NCI-H2196 (cell line): ENCODE measurements around the gene SLC27A1.
"Not testable (repeated sequence)": the region's sequence is repeated elsewhere in the genome, so short reads cannot be mapped to it uniquely, and the experiment has no call there.

Experiments used
- DNase-seq: peaks from one replicate; lab custom pipeline; 2025; ENCODE audit not compliant: unreplicated experiment; lab: John Stamatoyannopoulos, UW

The SLC27A1 gene

DNA sequence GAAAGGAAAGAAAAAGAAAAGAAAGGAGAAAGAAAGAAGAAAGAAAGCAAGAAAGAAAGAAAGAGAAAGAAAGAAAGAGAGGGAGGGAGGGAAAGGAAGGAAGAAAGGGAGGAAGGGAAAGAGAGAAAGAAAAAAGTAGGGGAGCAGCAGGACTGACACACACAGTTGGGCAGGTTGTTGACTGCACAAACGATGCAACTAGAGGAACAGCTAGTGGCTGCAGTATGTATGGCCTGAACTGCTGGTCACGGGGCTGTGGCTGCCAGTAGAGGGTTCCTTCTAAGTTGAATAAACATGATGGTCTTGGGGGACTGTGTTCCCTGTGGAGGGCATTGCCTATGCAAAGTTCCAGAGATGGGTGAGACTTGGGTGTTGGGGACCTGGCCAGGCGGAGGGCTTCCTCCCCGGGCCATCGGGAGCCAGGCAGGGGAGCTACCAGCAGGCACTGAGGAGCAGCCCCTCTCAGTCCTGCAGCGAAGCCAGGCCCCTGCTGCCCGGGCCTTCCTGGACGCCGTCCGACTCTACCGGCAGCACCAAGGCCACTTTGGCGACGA, 68.4 kb downstream of the SLC27A1 start:
- no peak for DNase-seq

DNA sequence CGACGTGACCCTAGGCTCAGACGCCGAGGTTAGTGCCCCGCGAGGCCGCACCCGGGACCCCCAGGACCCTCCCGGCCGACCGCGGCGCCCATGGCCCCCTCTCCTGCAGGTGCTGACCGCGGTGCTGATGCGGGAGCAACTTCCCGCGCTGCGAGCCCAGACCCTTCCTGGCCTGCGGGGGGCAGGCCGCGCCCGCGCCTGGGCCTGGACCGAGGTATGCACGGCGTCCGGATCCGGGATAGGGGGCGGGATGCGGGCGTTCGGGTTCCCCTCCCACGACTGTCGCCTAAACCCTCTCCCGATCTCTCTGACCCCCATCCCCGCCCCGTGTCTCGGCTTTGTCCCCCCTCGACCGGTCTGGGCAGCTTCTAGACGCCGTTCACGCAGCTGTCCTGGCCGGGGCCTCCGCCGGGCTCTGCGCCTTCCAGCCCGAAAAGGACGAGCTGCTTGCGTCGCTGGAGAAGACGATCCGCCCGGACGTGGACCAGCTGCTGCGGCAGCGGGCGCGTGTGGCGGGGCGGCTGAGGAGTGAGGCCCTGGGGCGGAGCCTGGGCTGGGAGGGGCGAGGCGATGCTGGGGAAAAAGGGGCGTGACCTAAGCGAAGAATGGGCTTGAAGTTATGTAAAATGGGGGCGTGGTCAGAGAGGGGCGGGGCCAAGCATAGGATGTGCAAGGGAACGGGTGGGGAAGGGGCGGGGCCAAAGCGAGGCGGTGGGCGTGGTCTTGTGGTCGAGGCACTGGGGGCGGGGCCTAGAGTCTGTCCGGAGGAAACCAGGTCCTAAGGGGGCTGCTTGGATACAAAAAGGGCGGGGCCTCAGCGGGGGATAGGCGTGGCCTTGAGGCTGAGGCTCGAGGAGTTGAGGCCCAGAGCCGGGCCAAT, 69.2 kb downstream of the SLC27A1 start:
- DNase-seq, result peak; percentile 100

DNA sequence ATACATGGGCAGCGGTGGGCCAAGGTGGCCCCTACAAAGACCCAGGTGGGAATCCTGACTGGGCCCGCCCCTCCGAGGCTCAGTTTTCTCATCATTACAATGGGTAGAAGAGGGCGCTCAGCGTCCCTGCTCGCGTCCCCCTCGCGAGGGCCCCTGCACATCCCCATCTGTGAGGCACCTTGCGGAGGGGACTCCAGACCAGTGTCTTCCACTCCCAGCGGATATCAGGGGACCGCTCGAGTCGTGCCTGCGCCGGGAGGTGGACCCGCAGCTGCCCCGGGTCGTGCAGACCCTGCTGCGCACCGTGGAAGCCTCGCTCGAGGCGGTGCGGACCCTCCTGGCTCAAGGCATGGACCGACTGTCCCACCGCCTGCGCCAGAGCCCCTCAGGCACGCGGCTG, 69.8 kb downstream of the SLC27A1 start:
- DNase-seq, result no peak

DNA sequence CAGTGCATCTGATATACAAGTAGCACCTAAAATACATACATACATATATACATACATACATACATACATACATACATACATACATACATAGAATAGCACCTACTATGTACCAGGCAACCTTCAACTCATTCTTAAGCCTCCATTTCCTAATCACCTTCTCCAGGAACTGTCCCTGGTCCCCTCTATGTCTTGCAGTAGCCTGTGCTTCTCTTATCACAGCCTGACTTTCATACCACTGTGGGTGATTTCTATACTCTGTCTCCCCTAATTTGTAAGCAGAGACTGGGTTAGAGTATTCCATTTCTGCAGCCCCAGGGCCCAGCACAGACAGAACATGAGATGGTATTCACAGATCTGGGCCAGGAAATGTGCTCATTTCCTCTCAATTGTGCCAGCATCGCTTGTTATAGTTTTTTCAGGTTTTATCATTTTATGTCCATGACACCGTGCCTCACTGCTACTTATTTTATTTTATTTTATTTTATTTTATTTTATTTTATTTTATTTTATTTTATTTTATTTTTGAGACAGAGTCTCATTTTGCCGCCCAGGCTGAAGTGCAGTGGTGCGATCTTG, 70.9 kb downstream of the SLC27A1 start:
- no peak for DNase-seq

DNA sequence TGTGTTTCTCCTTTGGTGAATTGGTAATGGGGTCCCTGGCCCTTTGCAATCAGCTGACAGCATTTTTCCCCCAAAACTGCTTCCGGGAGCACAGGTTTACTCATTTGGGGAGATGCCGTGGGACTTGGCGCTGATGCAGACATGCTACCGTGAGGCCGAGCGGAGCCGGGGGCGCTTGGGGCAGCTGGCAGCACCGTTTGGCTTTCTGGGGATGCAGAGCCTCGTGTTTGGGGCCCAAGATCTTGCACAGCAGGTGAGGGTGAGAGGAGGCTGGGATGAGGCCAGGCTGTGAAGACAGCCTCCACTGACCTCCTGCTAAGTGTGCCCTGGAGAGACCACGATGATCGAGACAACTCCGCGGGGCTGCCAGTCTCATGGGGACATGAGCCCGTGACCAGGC, 71.7 kb downstream of the SLC27A1 start:
- DNase-seq, result no peak

DNA sequence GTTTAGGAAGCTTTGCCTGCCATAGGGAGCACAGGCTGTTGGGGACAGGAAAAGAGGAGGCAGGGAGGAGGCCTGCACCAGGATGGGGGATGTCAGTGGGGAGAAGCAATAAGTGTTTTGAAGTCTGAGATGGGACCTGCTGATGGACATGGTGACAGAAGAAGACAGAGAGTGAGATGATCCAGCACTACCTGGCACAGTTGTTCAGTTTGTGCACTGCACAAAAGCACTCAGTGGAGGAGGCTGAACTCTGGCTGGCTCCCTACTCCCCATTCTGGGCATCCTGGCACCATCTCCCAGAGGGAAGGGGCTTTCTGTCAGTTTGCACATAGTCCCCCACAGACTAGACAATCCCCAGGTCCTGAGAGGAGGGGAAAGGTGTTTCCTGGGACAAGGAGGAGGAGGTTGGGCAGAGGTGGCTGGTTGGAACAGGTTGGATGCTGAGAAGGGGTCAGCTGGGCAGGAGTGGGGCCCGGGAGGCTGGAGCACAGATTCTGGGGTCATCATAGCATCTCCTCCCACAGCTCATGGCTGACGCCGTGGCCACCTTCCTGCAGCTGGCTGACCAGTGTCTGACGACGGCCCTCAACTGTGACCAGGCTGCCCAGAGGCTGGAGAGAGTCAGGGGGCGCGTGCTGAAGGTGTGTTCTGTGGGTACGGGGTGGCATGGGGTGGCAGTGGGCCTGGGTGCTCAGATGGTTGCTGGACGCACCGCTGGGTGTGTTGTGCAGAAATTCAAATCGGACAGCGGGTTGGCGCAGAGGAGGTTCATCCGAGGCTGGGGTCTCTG, 72.7 kb downstream of the SLC27A1 start:
- DNase-seq, result no peak

DNA sequence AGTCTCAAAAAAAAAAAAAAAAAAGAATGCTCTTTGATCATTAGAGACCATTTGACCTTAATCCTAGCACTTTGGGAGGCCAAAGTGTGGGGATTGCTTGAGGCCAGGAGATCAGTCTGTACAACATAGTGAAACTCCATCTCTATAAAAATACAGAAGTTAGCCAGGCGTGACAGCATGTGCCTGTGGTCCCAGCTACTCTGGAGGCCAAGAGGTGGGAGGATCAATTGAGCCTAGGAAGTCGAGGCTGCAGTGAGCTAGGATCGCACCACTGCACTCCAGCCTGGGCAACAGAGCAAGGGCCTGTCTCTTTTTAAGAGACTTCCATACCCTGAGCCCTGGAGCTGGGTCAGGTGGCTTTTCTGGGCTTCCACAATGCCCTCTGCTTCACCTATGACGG, 73.7 kb downstream of the SLC27A1 start:
- DNase-seq, result no peak

DNA sequence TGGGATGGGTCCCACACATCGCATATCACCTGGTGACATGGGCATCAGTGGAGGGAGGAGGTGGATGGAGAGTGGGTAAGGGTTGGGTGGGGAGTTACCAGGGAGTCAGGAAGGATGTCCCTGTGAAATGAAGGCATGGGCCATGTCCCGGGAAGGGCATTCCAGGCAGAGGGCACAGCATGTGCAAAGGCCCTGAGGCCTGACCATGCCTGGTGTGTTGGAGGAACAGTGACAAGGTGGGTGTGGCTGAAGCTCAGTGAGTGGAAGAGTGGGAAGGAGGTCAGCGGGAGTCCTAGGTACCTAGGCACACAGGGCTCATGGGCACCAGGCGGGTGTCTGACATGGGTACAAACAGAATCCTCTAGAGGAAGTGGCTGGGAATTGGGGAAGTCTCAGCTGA, 74.1 kb downstream of the SLC27A1 start:
- DNase-seq, result no peak

DNA sequence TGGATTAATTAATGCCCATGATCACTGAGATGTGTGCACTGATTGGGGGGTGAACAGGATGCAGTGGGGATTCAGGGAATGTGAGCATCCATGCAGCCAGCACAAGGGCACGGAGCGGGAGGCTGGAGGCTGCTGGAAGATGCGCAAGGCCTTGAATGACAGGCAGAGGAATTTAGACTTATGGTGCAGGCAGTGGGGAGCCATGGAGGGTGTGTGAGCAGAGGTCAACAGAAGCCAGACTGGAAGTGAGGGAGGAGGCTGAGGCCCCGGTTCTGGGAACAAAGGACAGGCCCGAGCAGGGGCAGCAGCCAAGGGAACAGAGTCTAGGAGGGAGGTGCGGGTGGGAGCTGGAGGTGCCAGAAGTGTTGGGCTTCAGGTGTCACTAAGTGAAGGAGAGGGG, 77.8 kb downstream of the SLC27A1 start:
- DNase-seq, result no peak

DNA sequence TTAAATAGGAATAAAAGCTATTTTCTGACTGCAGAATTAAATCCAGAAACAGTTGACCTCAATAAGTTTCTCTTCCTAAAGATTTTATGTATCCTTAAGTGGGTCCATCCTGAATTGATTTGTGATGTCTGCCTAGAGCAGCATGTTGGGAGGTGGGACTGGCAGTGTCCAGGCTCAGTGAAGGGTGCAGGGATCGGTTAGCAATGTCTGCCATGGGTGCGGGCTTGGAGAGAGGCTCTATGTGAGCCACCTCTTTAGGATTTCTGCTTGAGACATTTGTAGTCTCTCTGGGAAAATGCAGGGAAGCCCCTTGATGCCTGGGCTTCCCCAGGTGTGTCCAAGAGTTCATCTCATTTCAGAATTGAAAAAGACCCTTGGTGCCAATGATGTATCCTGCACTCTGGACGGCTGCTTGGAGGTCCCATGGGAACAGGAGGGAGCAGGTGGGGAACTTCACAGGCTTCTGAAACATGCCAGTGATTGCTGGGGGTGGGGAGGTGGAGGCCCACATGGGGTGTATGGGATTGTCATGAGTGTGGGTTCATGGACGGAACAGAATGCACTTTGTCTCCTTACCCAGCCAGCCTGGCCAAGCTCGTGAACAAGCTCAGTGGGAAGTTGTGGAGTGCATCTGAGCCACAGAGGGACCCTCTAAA, 78.9 kb downstream of the SLC27A1 start:
- DNase-seq, result no peak

DNA sequence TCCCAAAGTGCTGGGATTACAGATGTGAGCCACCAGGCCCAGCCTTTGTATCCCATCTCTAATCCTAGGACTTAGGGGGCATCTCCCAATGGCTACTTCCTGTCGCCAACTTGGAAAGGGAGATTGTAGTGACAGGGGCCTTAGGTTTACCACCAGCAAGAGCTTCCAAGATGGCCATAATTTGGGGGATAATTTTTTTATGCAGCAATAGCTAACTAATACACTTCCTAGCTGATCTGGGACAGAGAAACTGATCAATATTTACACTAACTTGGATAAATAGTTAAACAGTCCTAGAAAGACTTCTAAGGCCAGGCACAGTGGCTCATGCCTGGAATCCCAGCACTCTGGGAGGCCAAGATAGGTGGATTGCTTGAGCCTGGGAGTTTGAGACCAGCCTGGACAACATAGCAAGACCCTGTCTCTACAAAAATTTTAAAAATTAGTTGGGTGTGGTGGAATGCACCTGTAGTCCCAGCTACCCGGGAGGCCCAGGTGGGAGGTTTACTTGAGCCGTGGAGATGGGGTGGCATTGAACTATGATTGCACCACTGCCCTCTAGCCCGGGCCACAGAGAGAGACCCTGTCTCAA, 79.8 kb downstream of the SLC27A1 start:
- DNase-seq, result no peak

DNA sequence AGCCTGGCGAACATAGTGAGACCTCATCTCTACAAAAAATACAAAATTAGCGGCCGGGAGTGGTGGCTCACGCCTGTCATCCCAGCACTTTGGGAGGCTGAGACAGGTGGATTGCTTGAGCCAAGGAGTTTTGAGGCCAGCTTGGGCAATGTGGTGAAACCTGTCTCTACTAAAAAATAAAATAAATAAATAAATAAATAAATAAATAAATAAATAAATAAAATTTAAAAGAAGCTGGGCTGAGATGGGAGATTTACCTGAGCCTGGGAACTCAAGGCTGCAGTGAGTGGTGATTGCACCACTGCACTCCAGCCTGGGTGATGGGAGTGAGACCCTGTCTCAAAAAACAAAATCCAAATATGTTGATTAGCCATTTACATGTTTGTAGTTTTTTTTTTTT, 82.4 kb downstream of the SLC27A1 start:
- not testable (repeated sequence) for DNase-seq

DNA sequence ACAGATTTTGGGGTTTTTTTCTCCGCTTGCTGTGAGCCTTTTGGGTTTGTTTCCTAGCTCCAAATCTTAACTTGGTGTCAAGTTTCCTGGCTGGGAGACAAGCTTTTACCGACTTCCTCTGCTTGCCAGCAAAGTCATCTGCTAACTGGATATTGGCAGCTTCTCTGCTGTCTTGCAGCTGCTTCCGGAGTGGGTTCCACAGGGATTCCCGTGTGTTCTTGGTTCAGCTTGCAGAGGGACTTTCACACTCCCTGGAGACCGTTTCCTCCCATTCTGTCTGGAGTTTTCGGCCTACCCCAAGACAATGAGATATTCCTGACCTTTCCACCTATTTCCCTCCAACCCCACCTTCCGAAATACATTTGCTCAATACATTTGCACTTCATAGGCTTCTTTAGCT, 82.9 kb downstream of the SLC27A1 start:
- peak; percentile 78 for DNase-seq

DNA sequence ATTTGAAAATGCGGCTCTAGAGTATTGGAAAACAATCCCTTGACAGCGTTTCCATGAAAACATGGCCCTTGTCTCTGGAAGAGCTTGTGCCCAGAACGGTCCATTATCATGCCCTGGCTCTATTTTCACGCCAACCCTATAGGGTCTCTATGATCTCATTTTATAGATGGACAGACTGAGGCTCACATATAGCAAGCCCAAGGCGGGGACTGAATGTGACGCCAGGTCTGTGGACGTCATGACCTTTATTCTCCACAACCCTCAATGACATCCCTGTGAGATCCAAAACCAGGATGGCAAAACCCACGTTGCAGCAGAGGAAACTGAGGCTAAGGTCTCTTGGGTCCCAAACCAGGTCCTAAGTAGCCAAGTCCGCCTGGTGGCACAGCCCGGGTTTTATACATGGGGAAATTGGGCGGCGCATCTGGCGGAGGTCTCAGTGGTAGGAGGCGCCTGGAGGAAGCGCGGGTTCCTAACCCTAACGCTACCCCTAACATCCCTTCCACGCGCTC, 84.7 kb downstream of the SLC27A1 start:
- no peak for DNase-seq

DNA sequence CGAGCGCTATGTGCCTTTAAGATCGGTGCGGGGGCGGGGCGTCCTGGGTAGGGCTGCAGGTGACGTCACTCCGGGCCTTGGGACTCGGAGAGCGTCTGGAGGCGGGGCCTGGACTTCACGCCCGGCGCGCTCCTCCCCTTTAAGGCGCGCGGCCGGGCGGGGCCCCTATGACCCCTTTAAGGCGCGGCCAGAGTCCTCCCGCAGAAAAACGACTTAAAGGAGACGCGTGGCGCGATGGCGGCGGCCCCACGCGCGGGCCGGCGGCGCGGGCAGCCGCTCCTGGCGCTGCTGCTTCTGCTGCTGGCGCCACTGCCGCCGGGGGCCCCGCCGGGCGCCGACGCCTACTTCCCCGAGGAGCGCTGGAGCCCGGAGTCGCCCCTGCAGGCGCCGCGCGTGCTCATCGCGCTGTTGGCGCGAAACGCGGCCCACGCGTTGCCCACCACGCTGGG, 85.2 kb downstream of the SLC27A1 start, which contains the start of gene COLGALT1:
Gene COLGALT1 (plus strand): TSS at position 170 of the 449 bp plus-strand sequence. CDS start 65 bp downstream, at position 235.
- DNase-seq, result peak; percentile 99
